ENCODE results near the gene MPHOSPH10.
A peak's percentile ranks its signal among the peaks of the same experiment; 100 is the strongest.
"Not testable (repeated sequence)": the region's sequence is repeated elsewhere in the genome, so short reads cannot be mapped to it uniquely, and the experiment has no call there.

MPHOSPH10 gene, protein sequence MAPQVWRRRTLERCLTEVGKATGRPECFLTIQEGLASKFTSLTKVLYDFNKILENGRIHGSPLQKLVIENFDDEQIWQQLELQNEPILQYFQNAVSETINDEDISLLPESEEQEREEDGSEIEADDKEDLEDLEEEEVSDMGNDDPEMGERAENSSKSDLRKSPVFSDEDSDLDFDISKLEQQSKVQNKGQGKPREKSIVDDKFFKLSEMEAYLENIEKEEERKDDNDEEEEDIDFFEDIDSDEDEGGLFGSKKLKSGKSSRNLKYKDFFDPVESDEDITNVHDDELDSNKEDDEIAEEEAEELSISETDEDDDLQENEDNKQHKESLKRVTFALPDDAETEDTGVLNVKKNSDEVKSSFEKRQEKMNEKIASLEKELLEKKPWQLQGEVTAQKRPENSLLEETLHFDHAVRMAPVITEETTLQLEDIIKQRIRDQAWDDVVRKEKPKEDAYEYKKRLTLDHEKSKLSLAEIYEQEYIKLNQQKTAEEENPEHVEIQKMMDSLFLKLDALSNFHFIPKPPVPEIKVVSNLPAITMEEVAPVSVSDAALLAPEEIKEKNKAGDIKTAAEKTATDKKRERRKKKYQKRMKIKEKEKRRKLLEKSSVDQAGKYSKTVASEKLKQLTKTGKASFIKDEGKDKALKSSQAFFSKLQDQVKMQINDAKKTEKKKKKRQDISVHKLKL

DNA sequence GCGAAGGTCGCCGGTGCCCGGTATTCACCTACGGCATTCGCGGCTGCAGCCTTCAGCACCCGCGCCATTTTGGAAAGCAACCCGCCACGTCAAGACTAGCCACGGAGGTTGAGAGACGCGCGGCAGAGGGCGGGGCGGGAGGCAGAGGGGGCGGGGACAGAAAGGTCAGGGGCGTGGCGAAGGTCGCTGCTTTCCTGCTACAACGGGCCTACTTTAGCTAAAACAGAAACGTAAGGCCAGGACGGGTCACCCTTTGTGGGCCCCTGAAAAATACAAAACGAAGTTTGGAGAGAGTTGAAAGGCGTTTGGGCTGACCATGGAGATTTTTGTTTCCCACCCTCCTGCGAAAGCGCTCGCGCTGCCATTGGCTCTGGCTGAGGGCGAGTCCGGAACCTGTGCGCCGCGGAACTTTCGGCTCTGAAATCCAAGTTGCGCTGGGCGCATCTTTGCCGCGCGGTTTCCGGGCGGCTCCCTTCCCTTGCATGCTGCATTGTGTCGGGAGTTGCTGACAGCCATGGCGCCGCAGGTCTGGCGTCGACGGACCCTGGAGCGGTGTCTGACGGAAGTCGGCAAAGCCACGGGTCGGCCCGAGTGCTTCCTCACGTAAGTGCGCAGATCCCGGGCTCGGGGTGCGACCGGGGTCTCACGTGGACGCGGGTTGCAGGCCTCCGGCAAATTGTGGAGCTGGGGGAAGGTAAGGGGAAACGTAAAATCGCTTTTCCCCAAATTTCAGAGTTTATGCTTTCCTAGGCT is at the start of gene MPHOSPH10, which contains the start of gene MCEE:
MPHOSPH10 (plus strand) TSS at position 483 of the 753 bp plus-strand sequence; CDS start at position 515, 32 bp downstream.
MCEE (minus strand) TSS at position 78 of the 753 bp plus-strand sequence; CDS start at position 68, 10 bp downstream.
- DNase-seq = peak; percentile 89

DNA sequence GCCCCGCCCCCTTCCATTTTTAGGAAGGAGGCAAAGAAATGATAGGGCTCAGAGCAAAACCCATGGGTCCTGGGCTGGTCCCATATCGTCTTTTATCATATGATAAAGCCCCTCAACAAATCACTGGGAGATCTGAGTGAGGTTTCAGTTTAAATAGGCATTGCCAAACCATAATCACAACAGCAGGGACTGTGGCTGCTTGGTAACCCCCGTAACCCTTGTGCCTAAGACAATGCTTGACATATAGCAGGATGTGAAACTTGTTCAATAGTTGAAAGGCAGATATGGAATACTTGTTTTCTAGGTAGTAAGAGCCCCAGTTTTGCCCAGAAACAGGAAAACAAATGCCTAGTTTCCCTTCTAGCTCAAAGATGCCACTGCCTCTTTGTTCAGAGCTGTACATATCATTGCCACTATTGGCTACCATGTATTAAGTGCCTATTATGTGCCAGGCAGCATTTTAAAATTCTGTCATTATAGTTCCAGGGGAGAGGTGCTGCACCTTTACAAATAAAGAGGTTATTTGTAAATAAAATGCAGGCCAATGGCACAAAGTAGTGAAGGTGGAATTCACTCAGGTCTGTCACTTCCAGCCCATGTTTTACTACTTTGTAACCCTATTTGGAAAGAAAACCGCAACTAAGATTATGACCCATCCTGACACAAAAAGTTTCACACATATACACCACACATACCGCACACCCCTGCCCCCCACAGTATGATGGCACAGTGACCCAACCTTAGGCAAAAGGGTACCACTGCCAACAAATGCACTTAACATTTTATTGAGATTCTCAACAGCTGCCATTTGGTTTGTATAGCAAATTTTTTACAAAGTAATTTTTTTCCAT is 47.8 kb upstream of the MPHOSPH10 start:
- no peak for DNase-seq

DNA sequence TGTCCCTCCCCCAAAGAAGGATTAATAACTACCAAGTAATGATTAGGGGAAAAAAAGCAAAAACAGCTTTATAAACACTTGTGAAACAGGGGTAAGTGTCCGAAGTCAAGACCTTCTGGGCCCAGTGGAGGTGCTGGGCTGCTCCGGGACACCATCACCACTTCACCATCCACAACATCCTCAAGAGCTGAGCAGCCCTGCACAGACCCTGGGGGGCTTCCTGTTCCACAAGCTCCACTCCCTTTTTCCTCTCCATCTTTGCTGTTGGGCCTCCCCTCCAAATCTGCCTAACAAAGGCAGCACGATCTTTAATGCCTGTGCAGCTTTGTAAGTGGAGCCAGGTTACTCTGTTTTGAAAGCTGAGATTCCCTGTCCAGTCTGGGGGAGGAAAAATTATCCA is 47.1 kb upstream of the MPHOSPH10 start:
- DNase-seq = not testable (repeated sequence)

DNA sequence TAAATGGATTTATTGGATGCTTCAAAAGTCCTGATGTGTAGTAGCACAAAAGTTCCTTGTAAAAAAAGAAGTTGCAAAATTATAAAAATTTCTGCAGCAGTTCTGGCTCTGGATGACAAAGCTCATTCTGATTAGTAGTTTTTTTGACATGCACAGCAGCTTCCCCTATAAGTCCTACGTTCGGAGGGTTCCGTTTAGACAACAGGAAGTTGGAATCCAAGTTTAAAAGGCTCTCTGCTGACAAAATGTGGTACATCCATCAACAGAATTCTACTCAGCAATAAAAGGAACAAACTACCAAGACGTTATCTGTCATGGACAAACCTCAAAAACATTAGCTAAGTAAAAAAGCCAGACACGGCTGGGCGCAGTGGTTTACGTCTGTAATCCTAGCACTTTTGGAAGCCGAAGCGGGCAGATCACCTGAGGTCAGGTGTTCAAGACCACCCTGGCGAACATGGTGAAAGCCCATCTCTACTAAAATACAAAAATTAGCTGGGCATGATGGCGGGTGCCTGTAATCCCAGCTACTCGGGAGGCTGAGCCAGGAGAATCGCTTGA is 46.6 kb upstream of the MPHOSPH10 start:
- DNase-seq = not testable (repeated sequence)

DNA sequence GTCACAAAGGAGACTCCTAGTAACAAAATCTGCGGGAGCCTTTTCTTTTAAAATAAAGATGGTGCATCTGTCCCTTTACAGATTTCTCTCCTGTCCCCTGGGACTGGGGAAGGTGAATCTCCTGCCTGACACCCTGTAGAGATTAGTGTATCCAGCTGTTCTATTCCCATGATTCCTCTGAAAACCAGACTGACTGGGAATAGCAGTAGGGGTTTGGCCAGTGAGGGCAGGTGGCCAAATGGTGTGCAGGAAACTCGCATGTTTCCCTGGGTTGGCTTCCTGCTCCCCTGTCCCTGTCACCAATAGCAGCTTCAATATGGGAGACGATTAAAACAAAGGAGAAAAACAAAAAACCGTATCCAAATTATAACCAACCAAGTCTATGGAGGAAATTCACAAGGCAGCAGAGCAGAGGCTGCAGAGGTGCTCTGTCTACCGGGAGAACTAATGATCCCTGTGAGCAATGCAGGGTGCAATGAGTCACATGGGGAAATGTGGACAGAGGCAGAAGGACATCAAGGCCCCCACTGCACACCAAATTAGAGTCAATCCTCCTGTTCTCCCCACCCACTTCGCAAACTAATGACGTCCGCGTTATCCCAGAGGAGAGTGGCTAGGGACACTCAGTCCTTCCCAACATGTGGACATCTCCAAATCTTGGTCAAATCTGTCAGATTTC is 45.0 kb upstream of the MPHOSPH10 start:
- not testable (repeated sequence) for DNase-seq

DNA sequence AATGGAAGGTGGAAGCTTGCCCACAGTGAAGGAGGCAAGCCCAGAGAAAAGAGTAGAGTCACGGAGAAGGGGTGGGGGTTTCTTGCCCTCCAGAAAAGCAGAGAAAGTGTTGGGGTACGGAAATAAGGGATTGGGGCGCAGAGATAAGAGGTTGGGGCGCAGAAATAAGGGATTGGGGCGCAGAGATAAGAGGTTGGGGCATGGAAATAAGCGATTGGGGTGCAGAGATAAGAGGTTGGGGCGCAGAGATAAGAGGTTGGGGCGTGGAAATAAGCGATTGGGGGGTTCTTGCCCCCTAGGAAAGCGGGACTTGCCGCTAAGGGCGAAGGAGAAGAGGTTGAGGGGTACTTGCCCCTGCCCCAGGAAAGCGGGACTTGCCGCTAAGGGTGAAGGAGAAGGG is 41.0 kb upstream of the MPHOSPH10 start:
- not testable (repeated sequence) for DNase-seq

DNA sequence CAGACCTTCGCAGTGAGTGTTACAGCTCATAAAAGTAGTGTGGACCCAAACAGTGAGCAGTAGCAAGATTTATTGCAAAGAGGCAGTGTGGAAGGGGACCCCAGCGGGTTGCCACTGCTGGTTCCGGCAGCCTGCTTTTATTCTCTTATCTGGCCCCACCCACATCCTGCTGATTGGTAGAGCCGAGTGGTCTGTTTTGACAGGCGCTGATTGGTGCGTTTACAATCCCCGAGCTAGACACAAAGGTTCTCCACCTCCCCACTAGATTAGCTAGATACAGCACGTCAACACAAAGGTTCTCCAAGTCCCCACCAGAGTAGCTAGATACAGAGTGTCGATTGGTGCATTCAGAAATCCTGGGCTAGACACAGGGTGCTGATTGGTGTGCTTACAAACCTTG is 38.6 kb upstream of the MPHOSPH10 start:
- DNase-seq = not testable (repeated sequence)

DNA sequence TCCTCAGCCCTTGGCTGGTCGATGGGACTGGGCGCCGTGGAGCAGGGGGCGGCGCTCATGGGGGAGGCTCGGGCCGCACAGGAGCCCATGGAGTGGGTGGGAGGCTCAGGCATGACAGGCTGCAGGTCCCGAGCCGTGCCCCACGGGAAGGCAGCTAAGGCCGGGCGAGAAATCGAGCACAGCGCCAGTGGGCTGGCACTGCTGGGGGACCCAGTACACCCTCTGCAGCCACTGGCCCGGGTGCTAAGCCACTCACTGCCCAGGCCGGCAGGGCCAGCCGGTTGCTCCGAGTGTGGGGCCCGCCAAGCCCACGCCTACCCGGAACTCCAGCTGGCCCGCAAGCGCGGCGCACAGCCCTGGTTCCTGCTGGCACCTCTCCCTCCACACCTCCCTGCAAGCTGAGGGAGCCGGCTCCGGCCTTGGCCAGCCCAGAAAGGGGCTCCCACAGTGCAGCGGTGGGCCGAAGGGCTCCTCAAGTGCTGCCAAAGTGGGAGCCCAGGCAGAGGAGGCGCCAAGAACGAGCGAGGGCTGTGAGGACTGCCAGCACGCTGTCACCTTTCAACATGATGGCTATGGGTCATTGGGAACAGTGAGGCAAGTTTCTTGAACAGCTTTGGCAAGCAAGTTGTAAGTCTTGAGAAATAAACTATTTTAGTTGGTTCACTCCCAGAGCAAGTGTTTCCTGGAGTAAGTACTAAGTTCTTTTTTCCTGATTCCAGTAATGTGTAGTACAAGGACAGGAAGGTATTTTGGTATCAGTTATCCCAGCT is 37.8 kb upstream of the MPHOSPH10 start:
- DNase-seq = not testable (repeated sequence)

DNA sequence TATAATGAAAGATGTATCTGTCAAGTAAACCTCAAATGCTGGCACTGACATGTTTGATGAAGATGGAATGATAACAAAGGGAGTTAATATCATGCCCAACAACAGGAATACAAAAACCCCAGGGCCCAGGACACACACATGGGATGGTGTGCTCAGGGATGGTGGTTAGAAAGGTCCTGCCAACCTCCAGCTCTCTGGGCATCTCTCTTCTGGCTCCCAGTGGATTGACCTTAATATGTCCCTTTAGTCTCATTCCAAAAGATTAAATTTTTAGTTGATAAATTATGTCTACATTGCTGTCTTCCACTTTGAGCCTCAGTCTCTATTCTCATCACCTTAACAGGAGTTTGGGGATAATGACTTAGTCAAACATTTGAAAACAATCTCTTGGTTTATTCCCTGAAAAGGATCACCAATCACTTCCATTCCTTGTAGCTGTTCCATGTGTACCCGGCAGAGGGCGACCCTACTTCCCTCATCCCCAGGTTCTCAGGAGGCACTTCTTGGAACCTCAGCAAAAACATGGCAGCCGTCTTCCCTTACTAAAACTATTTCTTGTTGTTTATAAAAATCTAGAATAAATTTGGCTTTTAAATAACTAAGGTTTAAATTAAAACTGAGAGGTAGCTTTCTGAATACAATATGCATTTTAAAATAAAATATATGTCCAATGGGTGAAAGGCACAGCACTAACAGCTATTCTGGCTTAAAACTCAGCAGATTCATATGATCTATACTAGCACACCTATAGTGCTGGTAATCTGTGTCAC is 30.1 kb upstream of the MPHOSPH10 start:
- peak; percentile 49 for DNase-seq

DNA sequence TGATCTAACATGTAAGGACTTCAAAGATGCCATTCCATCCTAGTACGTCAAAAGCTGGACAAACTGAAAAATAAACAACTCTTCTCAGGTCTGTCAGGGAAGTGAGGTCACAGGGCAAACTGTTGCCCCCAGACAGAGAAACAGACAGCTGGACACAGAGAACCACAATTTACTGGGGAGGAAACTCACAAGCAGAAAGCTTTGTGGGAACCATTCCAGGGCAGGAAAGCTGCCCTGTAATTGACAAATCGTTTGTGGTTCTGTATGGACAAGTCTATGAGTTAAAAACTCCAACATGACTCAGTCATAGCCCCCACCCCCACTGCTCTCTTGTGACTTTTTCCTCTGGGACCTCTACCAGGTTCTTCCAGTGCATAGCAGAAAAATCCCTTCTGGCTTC is 28.8 kb upstream of the MPHOSPH10 start:
- no peak for DNase-seq

DNA sequence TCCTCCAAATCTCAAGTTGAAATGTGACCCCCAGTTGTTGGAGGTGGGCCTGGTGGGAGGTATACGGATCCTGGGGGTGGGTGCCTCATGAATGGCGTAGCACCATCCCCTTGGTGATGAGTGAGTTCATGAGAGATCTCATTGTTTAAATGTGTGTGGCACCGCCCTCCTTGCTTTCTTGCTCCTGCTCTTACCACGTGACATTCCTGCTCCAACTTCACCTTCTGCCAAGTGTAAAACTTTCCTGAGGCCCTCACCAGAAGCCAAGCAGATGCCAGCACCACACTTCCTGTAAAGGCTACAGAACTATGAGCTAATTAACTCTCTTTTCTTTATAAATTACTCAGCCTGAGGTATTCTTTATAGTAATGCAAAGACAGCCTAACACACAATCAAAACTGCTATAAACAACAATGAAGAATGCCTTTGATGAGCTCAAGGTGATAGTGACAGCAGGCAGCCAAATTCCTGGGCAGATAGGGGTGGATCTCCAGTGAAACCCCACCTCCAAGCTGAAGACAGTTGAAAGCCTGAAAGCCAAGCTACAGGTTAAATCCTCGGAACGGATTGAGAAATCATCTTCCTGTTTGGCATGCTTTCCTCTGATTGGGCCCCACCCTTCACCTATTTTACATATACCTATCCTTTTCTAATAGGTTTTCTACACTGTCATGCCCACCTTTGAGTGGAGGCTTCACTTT is 27.3 kb upstream of the MPHOSPH10 start:
- DNase-seq = no peak

DNA sequence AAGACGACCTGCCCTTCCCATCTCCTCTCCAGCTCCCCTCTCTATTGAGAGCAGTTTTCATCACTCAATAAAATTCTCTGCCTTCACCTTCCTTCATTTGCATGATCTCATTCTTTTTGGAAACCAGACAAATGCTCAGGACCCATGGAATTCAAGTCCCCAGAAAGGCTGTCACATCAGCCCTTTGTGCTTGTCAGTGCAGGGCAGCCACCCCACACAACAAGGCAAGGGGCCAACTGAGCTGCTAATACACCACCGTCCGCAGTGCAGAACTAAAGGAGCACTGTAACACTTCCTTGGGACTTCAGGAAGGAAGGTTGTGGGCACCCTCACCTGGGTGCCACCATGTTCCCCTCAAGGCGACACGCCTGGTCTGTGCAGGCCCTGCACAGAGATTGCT is 26.6 kb upstream of the MPHOSPH10 start:
- DNase-seq = no peak

DNA sequence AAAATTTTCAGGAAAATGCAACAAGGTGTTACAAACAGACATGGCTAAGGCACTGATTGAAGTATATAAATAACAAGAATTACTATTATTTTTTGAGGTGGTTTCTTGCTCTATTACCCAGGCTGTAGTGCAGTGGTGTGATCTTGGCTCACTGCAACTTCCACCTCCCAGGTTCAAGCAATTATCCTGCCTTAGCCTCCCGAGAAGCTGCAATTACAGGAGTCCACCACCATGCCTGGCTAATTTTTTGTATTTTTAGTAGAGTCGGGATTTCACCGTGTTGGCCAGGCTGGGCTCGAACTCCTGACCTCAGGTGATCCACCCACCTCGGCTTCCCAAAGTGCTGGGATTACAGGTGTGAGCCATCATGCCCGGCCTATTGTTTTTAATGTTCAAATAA is 24.0 kb upstream of the MPHOSPH10 start:
- DNase-seq = not testable (repeated sequence)

DNA sequence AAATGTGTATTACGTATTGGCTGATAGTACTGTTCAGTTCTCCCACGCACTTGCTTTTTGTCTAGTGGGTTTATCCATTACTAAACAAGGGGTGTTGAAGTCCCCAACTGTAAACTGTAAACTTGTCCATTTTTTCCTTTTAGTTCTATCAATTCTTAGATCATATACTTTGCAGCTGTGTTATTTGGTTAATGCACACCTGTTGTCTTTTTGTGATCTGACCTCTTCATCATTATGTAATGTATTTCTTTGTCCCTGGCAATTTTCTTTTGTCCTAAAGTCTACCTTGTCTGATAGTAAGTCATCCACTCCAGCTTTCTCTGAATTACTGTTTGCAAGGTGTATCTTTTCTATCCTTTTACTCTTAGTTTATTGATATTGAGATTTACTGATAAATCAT is 22.3 kb upstream of the MPHOSPH10 start:
- no peak for DNase-seq

DNA sequence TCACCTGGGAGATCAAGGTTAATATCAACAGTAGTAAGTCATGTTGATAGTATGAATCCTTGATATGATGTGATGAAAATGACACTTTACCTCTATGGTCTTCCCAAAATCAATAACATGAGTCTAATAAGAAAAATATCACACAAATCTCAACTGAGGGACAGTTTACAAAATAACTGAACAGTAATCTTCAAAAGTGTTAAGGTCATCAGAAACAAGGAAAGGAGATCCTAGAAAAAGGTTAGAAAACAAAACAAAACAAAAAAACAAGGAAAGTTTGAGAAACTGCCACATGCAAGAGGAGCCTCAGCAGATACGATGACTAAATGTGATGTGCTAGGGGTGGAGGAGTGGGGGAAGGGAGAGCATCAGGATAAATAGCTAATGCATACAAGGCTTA is 16.6 kb upstream of the MPHOSPH10 start:
- DNase-seq = no peak

DNA sequence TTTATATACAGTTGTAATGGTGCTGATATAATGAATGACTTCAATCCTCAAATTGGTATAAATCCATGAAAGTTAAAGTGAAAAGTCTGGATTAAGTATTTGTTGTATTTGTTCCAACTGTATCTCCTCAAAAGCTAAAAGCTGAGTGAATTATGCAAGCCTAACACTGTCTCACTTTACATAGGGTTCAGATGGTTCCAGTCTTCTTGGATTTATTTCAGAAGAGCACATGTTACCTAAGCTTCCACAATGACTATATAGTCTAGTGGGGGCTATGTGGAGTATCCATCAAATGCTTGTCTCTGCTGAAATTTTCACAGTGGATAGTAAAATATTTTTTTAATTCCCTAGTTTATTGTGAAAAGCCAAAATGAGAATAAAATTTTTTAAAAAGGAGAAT is 13.4 kb upstream of the MPHOSPH10 start:
- DNase-seq = no peak

DNA sequence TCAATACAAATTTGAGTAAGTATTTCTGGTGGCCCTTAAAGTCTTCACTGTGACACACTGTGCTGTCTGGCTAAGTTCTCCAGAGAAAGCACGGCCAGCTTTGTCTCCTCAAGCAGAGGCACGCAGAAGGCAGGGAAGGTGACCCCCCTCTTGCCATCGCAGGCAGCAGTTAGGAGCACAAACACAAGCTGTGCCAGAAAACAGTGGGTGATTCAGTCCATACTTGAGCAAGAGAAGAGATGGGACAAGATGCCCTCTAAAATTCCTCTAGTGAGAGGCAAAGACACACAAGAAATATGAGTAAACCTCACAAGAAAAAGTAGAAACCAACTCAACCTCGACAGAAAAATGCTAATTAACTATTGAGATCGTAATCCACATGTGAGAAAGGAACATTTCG is 10.2 kb upstream of the MPHOSPH10 start:
- DNase-seq = no peak

DNA sequence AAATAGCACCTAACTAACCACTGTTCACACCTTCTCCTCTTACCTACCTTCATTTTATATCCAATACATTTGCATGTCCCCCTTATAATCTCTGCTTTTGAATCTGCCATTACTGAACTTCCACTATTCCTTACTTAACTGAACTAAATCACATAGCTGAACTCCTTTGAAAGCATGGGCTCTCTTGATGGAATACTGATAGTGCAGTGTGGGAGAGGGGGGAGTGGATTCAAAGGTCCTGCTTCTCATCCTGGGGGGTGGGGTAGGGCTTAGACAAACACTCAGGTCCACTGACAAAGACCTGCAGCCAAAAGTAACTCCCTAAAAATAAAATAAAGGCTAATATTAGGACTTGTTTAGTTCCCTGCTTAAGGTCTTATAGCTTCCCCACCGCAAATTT is 9.0 kb upstream of the MPHOSPH10 start:
- no peak for DNase-seq

All from CD4-positive, alpha-beta T cell treated with Interleukin-10 for 1 hour (primary cell).